Ovary (tissue), 3 donors: Measurements from ENCODE around the gene TTC39A.

ENCODE experiments used
- CTCF ChIP-seq, 3 donors: fragments of 450-650 bp in 2 of 3; fragments of 200-600 bp in 1 of 3; IDR thresholded peaks; one replicate each; pipeline versions ENCODE4 v1.5.1 to v1.8.0; 2016 to 2022; ENCODE audit warnings: antibody characterized with exemption in 3 of 3, mild to moderate bottlenecking in 1 of 3
- EP300 ChIP-seq: sonication (generic); formaldehyde crosslinking; IDR thresholded peaks from one replicate; pipeline ENCODE4 v1.6.1; 2017; ENCODE audit warnings: antibody characterized with exemption
- POLR2A ChIP-seq: fragments of 450-650 bp; IDR thresholded peaks from one replicate; pipeline ENCODE4 v1.6.1; 2017; ENCODE audit warnings: antibody characterized with exemption, mild to moderate bottlenecking, moderate library complexity
- donor health status: DM: no; HTN: no; CAD: no.

- TF ChIP-seq CTCF (IDR thresholded peaks at IDR 0.05) (no peak), POLR2A (no peak), EP300 (no peak)
Observed at GRCh38 chr1:51301844-51302162, 28.6 kb downstream of the TTC39A start.
